ENCODE measurements around the gene ZP3.
"Not testable (repeated sequence)": the region's sequence is repeated elsewhere in the genome, so short reads cannot be mapped to it uniquely, and the experiment has no call there.

The ZP3 gene

GRCh38 chr7:76403780-76404494, 20.8 kb upstream of the ZP3 start:
- no peak for DNase-seq (ENCODE audit: low read depth in 2 of 2)

- no peak for DNase-seq (ENCODE audit: low read depth in 2 of 2)
Measured at GRCh38 chr7:76405738-76406137, 19.0 kb upstream of the ZP3 start.

GRCh38 chr7:76407718-76408117, 17.0 kb upstream of the ZP3 start:
- DNase-seq (ENCODE audit: low read depth in 2 of 2): no peak

GRCh38 chr7:76408121-76408560, 16.6 kb upstream of the ZP3 start:
- DNase-seq (ENCODE audit: low read depth in 2 of 2): no peak

- DNase-seq (ENCODE audit: low read depth in 2 of 2): no peak
Measured at GRCh38 chr7:76409537-76409936, 15.2 kb upstream of the ZP3 start, which contains the start of gene SSC4D. TSS of gene SSC4D (minus strand) at chr7:76409697. CDS start at chr7:76404439, 5,258 bp downstream.

GRCh38 chr7:76411626-76412025, 13.1 kb upstream of the ZP3 start:
- DNase-seq (ENCODE audit: low read depth in 2 of 2): no peak

GRCh38 chr7:76412249-76412648, 12.5 kb upstream of the ZP3 start:
- no peak for DNase-seq (ENCODE audit: low read depth in 2 of 2)

- DNase-seq (ENCODE audit: low read depth in 2 of 2): not testable (repeated sequence)
Measured at GRCh38 chr7:76417654-76418310, 7.0 kb upstream of the ZP3 start.

- not testable (repeated sequence) for DNase-seq (ENCODE audit: low read depth in 2 of 2)
Measured at GRCh38 chr7:76421097-76421496, 3.7 kb upstream of the ZP3 start.

- DNase-seq (ENCODE audit: low read depth in 2 of 2): no peak
Measured at GRCh38 chr7:76423666-76424412, 911 bp upstream of the ZP3 start.

GRCh38 chr7:76425156-76425555, 406 bp downstream of the ZP3 start:
- DNase-seq (ENCODE audit: low read depth in 2 of 2): no peak

GRCh38 chr7:76425558-76425957, 808 bp downstream of the ZP3 start:
- DNase-seq (ENCODE audit: low read depth in 2 of 2): not testable (repeated sequence)

GRCh38 chr7:76426246-76426645, 1.5 kb downstream of the ZP3 start:
- no peak for DNase-seq (ENCODE audit: low read depth in 2 of 2)

GRCh38 chr7:76427635-76428034, 2.9 kb downstream of the ZP3 start:
- DNase-seq (ENCODE audit: low read depth in 2 of 2): no peak

GRCh38 chr7:76428149-76428823, 3.5 kb downstream of the ZP3 start:
- DNase-seq (ENCODE audit: low read depth in 2 of 2): no peak

- DNase-seq (ENCODE audit: low read depth in 2 of 2): no peak
Measured at GRCh38 chr7:76428868-76429805, 4.4 kb downstream of the ZP3 start.

- DNase-seq (ENCODE audit: low read depth in 2 of 2): no peak
Measured at GRCh38 chr7:76430211-76430610, 5.5 kb downstream of the ZP3 start.

GRCh38 chr7:76430836-76431235, 6.1 kb downstream of the ZP3 start:
- no peak for DNase-seq (ENCODE audit: low read depth in 2 of 2)

- peak; percentile 11 to 25 for DNase-seq (ENCODE audit: low read depth in 2 of 2)
Measured at GRCh38 chr7:76437873-76438272, 13.1 kb downstream of the ZP3 start.

GRCh38 chr7:76439120-76439888, 14.6 kb downstream of the ZP3 start:
- not testable (repeated sequence) for DNase-seq (ENCODE audit: low read depth in 2 of 2)
